ENCODE measurements around the gene PINK1.
A peak's percentile ranks its signal among the peaks of the same experiment; 100 is the strongest.

Gene PINK1

DNA sequence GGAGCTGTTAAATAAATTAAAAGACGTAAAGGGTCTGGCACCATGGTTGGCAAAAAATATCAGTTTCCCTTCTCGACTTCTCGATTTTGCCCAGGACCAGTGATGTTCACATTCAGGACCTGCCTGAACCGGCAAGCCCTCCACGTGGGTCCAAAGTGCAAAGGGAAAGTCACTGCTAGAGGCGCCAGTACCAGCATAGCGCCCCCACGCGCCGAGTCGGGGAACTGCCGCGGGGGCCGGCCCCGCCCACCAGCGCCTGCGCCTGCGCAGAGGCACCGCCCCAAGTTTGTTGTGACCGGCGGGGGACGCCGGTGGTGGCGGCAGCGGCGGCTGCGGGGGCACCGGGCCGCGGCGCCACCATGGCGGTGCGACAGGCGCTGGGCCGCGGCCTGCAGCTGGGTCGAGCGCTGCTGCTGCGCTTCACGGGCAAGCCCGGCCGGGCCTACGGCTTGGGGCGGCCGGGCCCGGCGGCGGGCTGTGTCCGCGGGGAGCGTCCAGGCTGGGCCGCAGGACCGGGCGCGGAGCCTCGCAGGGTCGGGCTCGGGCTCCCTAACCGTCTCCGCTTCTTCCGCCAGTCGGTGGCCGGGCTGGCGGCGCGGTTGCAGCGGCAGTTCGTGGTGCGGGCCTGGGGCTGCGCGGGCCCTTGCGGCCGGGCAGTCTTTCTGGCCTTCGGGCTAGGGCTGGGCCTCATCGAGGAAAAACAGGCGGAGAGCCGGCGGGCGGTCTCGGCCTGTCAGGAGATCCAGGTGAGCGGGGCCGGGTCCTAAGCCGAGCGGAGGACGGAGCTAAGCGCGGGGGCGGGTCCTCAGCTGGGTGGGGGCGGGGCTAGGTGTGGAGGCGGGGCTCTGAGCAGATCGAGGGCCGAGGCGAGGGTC, at the start of gene PINK1:
TSS of gene PINK1 (plus strand) at position 269 of the 875 bp plus-strand sequence. CDS start at position 360, 91 bp downstream.
- Mint-ChIP-seq H3K9me3 (no peaks in the 10 kb centered on the region), H3K4me3 (peak within 1 kb of the TSS; percentile 91 to 96 (median 96)), H3K36me3 (ENCODE audit: low read depth) (peaks cover 12% of the 10 kb centered on the region), H3K27me3 (ENCODE audit: low read depth) (no peaks in the 10 kb centered on the region), H3K4me1 (peaks cover 27% of the 10 kb centered on the region), H3K27ac (peak within 1 kb of the TSS; percentile 86 to 95 (median 95))
- peak; percentile 99 to 100 (median 99) for TF ChIP-seq CTCF (IDR thresholded peaks at IDR 0.05; ENCODE audit: unreplicated experiment in 3 of 3)

- no peak for TF ChIP-seq CTCF (IDR thresholded peaks at IDR 0.05; ENCODE audit: unreplicated experiment in 3 of 3)
- Mint-ChIP-seq H3K4me3 (no peak overlapping the region), H3K4me1 (peaks cover 9% of the 10 kb centered on the region), H3K27ac (no peak overlapping the region), H3K9me3 (no peaks in the 10 kb centered on the region), H3K36me3 (ENCODE audit: low read depth) (no peaks in the 10 kb centered on the region), H3K27me3 (ENCODE audit: low read depth) (peaks cover 12% of the 10 kb centered on the region)
Observed at GRCh38 chr1:20584890-20585289, 48.4 kb upstream of the PINK1 start.

- no peak for TF ChIP-seq CTCF (IDR thresholded peaks at IDR 0.05; ENCODE audit: unreplicated experiment in 3 of 3)
- Mint-ChIP-seq H3K9me3 (no peaks in the 10 kb centered on the region), H3K27me3 (ENCODE audit: low read depth) (peaks cover 12% of the 10 kb centered on the region), H3K4me1 (peaks cover 18% of the 10 kb centered on the region), H3K4me3 (peak overlapping the region in 2 of 3 experiments; percentile 51 to 54), H3K27ac (peak overlapping the region; percentile 68 to 86 (median 75)), H3K36me3 (ENCODE audit: low read depth) (no peaks in the 10 kb centered on the region)
Observed at GRCh38 chr1:20586953-20587660, 46.2 kb upstream of the PINK1 start.

DNA sequence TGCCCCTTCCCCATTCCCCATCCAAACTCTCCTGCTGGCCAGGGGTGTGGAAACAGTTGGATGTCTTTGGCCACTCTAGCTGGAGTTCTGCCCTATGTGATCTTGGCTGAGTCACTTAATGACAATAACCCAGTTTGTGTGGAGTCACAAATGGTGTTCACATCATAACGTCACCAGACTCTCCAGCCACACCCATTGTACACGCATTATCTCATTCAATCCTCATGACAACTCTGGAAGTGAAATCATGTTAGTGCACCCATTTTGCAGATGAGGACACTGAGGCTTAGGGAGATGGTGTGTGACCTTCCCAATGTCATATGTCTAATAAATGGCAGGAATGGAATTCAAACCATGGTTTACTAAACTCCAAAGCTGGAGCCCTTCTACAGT, 45.6 kb upstream of the PINK1 start:
- Mint-ChIP-seq H3K27me3 (ENCODE audit: low read depth) (peaks cover 10% of the 10 kb centered on the region), H3K4me1 (peaks cover 18% of the 10 kb centered on the region)
- no peak for TF ChIP-seq CTCF (IDR thresholded peaks at IDR 0.05; ENCODE audit: unreplicated experiment in 3 of 3)

DNA sequence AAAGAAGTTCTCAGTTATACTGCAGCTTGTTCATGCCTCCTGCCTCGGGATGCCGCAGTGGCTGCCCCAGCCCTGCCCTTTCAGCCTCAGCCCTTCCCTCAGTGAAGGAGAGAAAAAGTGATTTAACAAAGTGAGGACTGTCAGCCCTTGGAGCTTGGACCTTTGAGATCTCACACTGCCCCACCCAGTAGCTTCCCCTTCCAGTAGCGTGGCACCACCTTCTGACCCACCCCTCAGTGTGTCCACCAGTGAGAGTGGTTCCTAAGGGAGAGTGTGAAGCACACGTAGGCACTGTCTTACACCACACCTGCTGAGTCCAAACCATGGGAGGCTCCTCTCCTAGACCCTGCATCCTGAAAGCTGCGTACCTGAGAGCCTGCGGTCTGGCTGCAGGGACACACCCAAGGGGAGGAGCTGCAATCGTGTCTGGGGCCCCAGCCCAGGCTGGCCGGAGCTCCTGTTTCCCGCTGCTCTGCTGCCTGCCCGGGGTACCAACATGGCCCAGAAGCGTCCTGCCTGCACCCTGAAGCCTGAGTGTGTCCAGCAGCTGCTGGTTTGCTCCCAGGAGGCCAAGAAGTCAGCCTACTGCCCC, 44.5 kb upstream of the PINK1 start, which contains the start of gene CDA:
TSS of gene CDA (plus strand) at position 464 of the 592 bp plus-strand sequence. CDS start at position 497, 33 bp downstream.
- Mint-ChIP-seq H3K4me3 (peak within 1 kb of the TSS; percentile 68 to 79 (median 78)), H3K9me3 (no peaks in the 10 kb centered on the region), H3K27me3 (ENCODE audit: low read depth) (peaks cover 6% of the 10 kb centered on the region), H3K4me1 (peaks cover 18% of the 10 kb centered on the region), H3K27ac (peak within 1 kb of the TSS; percentile 96 to 98 (median 98)), H3K36me3 (ENCODE audit: low read depth) (no peaks in the 10 kb centered on the region)
- TF ChIP-seq CTCF (IDR thresholded peaks at IDR 0.05; ENCODE audit: unreplicated experiment in 3 of 3), result no peak

More for the DNA sequence above, 45.6 kb upstream of the PINK1 start:
- H3K4me3 Mint-ChIP-seq, result no peak overlapping the region
- H3K27ac Mint-ChIP-seq, result peak overlapping the region; percentile 31 to 75 (median 68)
- no peaks in the 10 kb centered on the region for H3K9me3 Mint-ChIP-seq
- no peaks in the 10 kb centered on the region for H3K36me3 Mint-ChIP-seq (ENCODE audit: low read depth)
